GM12892 (cell line): ENCODE data around the gene MRE11.

Source experiments
- POLR2A ChIP-seq: IDR thresholded peaks from 2 replicates; pipeline ENCODE4 v1.6.1; 2011; ENCODE audit warnings: low read depth, low read length, control low read depth
- POLR2AphosphoS5 ChIP-seq: IDR thresholded peaks from 2 replicates; pipeline ENCODE4 v1.6.1; 2011; ENCODE audit warnings: low read depth, low read length, control low read depth
- TAF1 ChIP-seq: IDR thresholded peaks from 2 replicates; pipeline ENCODE4 v1.6.1; 2011; ENCODE audit warnings: low read depth, mild to moderate bottlenecking, control low read depth, low read length, borderline replicate concordance

- TF ChIP-seq TAF1 (no peak), POLR2A (no peak), POLR2AphosphoS5 (no peak)
Observed at GRCh38 chr11:94447149-94447548, 46.5 kb downstream of the MRE11 start.
